ENCODE data around the gene PKN2. TPM values are rescaled to one million over a fixed set of nuclear protein-coding genes. Genes with fewer than 3 reads are reported as not detected.

PKN2 gene
- total RNA-seq, 1 experiment from 2014 or later, result 32.5 TPM

GRCh38 chr1:88678405-88678804 lies 5.7 kb upstream of the PKN2 start:
- Histone ChIP-seq H3K27ac (ENCODE audit: insufficient read length, low read depth, low read length) (no peak overlapping the region), H3K9ac (ENCODE audit: extremely low read depth, insufficient read length, low read length) (no peak overlapping the region), H2BK120ac (ENCODE audit: low read depth, low read length, poor library complexity, severe bottlenecking) (no peak overlapping the region), H3K4ac (ENCODE audit: low read depth, low read length) (no peak overlapping the region), H2BK5ac (ENCODE audit: insufficient read length, low read length) (no peak overlapping the region), H3K4me1 (ENCODE audit: insufficient read depth, low read length) (no peaks in the 10 kb centered on the region), H3T11ph (ENCODE audit: low read length) (no peak overlapping the region), H3K14ac (ENCODE audit: insufficient read depth, low read length) (no peak overlapping the region), H4K5ac (ENCODE audit: insufficient read length, low read depth, low read length) (no peak overlapping the region), H2BK12ac (ENCODE audit: insufficient read length, low read depth, low read length) (no peak overlapping the region), H2BK20ac (ENCODE audit: low read depth, low read length, poor library complexity, severe bottlenecking) (no peak overlapping the region), H3K56ac (ENCODE audit: insufficient read length, low read depth, low read length) (no peak overlapping the region), H3K79me2 (ENCODE audit: insufficient read depth, low read length) (no peaks in the 10 kb centered on the region), H4K91ac (ENCODE audit: insufficient read length, low read depth, low read length) (no peak overlapping the region), H2BK15ac (ENCODE audit: low read depth, low read length) (no peak overlapping the region), H3K27me3 (ENCODE audit: insufficient read depth, low read length) (no peaks in the 10 kb centered on the region), H3K79me1 (ENCODE audit: insufficient read depth, low read depth, low read length, poor library complexity, severe bottlenecking) (no peaks in the 10 kb centered on the region), H3K23me2 (ENCODE audit: insufficient read length, low read depth, low read length, poor library complexity, severe bottlenecking) (no peaks in the 10 kb centered on the region), H2AFZ (ENCODE audit: low read length) (no peak overlapping the region), H3K4me2 (ENCODE audit: insufficient read depth, insufficient read length, low read length) (no peak overlapping the region), H2AK5ac (ENCODE audit: insufficient read length, low read length) (no peak overlapping the region), H3K9me3 (ENCODE audit: control insufficient read depth, low read depth, low read length) (no peaks in the 10 kb centered on the region), H3K18ac (ENCODE audit: insufficient read length, low read depth, low read length) (no peak overlapping the region), H4K8ac (replicated peaks; ENCODE audit: insufficient read length, low read depth, low read length) (no peak overlapping the region), H4K20me1 (ENCODE audit: control insufficient read depth, insufficient read depth, insufficient read length) (no peaks in the 10 kb centered on the region), H3K23ac (ENCODE audit: insufficient read length, low read depth, low read length) (no peak overlapping the region)
- Mint-ChIP-seq H3K4me1 (peaks cover 6 to 10% of the 10 kb centered on the region in 2 experiments), H3K9me3 (no peaks in the 10 kb centered on the region; a peak in 1 of 5 replicates), H3K4me3 (no peak overlapping the region), H3K27ac (no peak overlapping the region), H3K27me3 (ENCODE audit: low read depth) (no peaks in the 10 kb centered on the region), H3K36me3 (ENCODE audit: insufficient read depth in 1 of 3, low read depth in 3 of 3) (no peaks in the 10 kb centered on the region)
- no peak for DNase-seq
- no CpG with 5 or more reads among the region's 3 CpGs for WGBS (ENCODE audit: extremely low coverage, insufficient read length, low lambda C conversion rate)
- TF ChIP-seq CTCF (conservative IDR thresholded peaks at IDR 0.05), result no peak
